Transverse colon (tissue), 3 donors: ENCODE data around the gene DOCK10.

Experiments used
- POLR2A ChIP-seq: fragments of 450-650 bp; IDR thresholded peaks from one replicate; pipeline ENCODE4 v1.6.1; 2016; ENCODE audit warnings: antibody characterized with exemption, mild to moderate bottlenecking, moderate library complexity
- POLR2AphosphoS5 ChIP-seq, 3 donors: sonication (generic); formaldehyde crosslinking; IDR thresholded peaks; one replicate each; pipeline ENCODE4 v1.6.1; 2016; ENCODE audit warnings: antibody characterized with exemption in 3 of 3

DNA sequence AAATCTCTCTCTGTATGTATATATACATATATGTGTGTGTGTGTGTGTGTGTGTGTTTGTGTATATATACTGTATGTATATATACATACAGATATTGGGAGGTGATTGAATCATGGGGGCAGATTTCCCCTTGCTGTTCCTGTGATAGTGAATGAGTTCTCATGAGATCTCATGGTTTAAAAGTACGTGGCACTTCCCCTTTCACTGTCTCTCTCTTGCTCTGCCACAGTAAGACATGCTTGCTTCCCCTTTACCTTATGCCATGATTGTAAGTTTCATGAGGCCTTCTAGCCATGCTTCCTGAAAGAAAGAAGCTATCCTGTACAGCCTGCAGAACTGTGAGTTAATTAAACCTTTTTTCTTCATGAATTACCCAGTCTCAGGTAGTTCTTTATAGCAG lies 307.3 kb downstream of the DOCK10 start:
- TF ChIP-seq POLR2A (no peak), POLR2AphosphoS5 (IDR thresholded peaks at IDR 0.05) (no peak)
